HG03469 (cell line): ENCODE measurements around the gene TRAF1.

Experiments used
- ATAC-seq: cut with Tn5 transposase; IDR thresholded peaks from one replicate; pipeline ENCODE4 v1.9.1; 2021; ENCODE audit warnings: mild to moderate bottlenecking, moderate library complexity, moderate number of reproducible peaks; ENCODE audit not compliant: unreplicated experiment

The TRAF1 gene

DNA sequence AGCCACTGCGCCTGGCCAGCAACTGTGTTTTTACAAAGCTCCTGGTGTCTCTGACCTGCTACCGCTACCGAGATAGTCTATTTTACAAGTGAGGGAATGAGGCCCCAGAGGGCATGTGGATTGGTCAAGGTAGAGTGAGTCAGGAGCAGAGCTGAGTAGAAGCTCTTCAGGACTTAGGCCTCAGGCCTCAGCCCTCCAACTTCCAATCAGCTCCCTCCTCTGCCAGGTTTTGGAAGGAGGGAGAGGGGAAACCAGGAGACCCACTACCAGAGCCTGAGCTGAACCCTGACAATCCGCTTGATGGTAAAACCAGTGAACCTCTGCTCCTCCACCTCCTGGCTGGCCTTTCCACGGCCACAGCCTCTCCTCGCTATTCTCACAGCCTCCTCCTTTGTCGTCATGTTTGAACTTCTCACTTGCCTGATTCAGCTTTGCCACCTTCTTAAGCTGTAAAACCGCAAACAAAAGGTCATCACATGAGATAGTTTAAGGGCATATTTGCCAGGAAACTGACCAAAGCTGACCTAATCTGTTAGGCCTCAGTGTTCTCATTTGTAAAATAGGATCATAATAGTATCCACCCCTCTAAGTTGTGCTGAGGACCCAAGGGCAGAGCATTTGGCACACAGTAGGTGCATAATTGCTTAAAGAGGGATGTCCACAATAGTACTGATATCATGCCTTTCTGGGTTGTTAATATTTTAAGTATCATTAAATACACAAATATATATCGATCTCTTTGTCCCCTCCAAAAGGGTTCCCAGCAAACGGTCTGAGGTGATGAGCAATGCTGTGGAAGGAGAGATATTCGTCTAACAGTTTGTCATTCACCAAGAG, 1.7 kb downstream of the TRAF1 start:
- ATAC-seq = no peak

DNA sequence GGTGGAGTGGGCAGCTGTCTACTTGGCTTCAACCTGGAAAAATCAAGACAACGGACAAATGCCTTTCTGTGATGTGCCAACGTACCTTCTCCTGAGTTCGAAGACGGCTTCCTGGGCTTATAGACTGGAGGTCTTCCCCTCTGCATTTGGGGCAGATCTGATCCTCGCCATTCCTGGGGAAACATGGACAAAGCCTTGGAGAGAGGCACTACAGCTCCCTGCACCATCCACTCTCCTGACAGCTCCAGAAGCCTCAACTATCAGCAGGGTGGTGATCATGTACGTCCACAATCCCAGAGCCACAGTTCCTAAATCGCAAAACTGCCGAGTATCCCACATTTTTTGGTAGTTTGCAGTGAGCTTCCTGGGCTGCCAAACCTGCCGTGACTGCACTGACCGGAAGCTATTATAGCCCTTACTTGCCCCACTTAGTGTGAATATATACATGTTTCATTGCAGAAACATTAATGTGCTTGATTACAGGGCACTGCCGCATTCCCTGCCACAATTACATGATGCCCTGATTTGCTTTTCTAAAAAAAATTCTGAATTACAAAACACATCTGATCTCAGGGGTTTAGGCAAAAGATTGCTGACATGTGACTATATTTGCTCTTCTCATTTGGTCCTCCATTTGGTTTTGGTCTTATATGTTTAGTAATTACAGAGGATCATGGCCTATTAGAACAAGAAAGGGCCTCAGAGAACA, 2.8 kb downstream of the TRAF1 start:
- ATAC-seq = no peak

DNA sequence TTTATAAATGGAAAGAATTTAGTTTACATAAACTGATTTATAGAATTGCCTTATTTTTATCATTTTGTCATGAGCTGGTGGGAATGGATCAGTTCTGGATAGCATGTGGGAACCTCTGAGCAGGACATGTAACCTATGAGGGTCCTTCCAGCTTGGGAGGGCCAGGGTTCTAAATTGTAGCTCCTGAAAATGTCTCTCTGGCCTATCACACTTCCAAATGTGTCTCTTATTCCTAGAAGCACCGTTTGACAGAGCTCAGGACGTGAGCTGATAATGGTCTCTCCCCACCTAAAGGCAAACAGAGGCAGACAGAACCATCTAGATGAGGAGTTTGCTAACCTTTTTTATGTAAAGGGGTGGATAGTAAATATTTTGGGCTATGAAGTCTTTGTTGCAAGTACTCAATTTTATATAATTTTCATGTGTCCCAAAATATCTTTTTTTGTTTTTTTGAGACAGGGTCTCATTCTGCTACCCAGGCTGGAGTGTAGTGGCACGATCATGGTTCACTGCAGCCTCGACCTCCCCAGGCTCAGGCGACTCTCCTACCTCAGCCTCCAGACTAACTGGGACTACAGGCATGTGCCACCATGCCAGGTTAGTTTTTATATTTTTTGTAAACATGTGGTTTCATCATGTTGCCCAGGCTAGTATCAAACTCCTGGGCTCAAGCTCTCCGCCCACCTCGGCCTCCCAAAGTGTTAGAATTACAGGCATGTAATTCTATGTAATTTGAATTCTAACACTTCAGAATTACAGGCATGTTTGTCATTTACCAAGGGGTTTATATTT, 4.0 kb downstream of the TRAF1 start:
- no peak for ATAC-seq

DNA sequence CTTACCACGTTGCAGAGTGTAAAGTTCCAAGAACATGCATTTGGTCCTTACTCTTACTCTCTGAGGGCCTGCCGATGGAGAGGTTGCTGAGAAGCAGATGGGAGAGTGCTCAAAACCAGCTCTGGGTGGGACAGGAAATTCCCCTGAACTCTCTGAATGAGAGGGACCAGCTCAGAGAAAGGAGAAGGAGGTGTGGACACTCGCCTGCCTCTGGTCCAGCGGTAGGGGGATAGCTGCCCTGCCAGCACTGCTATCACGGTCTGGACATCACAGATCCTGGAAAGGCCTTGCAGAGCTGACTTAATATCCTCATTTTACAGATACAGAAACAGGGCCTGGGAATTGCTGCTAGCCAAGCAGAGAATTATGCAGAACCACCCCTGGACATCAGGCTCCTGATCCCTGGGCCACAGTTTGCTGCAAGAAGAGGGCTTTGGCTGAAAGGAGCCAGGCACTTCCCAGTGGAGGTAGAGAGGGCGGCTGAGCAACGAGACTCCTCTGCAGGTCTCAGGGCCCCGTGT, 4.9 kb downstream of the TRAF1 start:
- no peak for ATAC-seq

DNA sequence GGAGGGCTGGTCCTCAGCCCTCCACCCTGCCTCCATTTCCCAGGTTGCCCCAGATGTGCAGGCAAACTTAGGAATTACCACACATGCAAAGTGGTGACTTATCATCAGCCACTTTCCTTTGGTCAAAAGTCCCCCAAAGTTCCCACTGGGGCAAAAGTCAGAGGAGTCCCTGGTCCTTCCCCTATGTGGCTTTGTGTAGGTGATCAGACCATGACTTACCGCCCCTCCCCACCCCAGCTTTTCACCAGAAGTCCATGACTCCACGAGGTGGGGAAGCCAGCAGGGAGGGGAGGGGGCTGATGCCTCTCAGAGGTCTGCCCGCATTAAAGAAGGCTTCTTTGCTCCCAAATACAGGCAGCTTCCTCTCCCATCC, 5.8 kb downstream of the TRAF1 start:
- ATAC-seq = no peak

DNA sequence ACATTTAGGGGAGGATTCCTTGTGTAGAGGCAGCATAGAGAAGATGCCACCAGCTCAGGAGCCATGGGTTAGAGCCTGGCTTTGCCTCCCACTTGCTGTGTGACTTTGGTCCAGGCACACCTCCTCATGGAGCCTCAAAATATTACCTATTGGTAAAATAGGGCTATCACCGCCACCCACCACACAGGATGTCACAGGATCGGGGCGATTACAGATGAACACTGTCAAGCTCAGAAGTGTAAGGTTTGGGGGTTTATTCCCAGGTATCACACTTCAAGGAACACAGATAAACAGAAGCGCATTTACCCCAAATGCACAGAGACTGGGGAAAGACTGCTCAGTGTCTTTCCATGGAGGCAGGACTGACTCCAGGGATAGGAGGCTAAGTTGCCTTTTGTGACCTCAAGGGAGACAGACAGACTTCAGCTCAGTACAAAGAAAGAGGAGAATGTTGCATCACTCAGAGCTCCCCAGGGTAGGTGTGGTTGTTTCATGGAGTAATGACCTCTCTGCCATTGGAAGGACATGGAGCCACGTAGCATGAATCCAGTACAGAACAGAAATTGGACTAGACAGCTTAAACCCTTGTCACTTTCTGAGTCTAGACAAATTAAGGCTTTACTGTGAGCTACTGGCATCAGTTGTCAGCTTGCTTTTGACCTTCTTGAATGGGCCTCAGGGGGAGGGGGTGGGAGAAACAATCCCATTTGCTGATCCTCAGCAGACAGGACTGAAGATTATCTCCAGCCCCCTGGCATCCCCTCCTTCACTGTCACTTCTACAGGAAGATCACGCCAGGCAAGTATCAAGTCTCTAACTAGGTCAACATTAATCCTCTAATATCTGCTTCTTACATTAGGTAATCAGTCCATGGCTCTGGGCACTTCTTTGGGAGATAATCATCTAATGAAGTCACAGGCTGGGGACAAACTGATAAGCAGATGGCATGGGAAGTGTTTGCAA, 6.5 kb downstream of the TRAF1 start:
- ATAC-seq = no peak

DNA sequence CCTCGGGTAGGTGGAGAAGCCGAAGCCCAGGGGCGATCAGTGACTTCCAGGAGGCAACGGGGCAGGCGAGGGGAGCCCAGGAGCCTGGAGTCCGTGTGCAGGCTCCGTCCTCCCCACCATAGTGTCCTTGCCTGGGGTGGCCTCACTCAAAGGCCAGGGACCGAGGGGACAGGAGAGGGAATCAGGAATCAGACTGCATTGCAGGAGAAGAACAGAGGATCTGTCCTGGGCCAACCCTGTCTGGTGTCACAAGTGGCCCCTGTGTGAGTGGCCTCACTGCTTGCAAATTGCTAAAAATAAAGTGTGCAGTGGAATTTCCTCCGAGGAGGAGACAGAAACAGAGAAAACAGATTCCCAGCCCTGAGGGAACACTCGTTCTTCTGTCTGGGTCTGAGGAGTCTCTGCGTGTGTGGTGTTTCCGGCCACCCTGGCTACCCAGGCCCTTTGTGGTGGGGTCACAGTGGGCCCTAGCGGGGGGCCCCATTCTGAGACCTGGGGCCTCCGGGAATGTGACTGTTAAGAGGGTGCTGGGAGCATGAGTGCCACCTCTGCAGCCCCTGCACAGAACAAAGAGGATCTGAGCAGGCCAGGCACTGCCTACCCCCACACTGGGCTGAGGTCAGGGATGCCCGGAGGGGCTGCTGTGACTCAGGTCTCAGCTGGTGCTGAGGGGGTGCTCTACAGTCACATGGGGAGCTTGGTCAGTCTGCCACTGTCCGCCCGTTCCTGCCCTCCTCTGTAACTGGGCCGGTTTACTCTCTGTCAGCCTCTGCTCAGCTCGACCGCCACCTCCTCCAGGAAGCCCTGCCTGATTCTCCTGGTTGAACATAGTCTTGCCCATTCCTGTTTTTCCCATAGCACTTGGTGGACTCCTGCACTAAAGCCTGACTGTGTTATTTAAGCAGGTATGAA, 7.4 kb downstream of the TRAF1 start:
- ATAC-seq = no peak

DNA sequence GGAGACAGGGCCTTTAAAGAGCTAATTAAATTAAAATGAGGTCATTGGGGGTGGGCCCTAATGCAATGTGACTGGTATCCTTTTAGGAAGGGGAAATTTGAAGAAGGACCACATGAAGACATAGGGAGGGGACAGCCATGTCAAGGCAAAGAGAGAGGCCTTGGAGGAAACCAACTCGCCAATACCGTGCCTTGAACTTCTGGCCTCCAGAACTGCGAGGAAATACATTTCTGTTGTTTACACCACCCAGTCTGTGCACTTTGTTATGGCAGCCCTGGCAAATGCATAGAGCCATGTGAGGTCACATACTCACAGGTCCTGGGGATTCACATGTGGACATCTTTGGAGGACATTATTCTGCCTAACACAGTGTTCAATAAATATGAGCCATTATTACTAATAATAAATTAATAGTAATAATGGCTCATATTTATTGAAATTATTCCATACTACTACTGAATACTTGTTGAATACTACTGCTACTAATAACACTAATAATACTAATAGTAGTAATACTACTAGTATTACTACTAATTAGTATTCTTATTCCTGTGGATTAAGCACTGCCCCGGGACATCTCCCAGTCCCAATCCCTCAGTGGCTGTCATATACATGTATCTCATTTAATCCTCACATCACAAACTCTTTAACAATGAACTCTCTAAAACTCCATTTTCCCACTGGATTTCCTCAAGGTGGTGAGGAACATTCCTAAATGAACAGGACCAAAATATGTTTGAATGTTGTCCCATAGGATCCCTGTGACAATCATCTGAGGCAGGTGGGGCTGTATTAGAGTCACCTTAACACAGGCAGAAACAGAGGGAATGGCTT, 8.4 kb downstream of the TRAF1 start:
- no peak for ATAC-seq

DNA sequence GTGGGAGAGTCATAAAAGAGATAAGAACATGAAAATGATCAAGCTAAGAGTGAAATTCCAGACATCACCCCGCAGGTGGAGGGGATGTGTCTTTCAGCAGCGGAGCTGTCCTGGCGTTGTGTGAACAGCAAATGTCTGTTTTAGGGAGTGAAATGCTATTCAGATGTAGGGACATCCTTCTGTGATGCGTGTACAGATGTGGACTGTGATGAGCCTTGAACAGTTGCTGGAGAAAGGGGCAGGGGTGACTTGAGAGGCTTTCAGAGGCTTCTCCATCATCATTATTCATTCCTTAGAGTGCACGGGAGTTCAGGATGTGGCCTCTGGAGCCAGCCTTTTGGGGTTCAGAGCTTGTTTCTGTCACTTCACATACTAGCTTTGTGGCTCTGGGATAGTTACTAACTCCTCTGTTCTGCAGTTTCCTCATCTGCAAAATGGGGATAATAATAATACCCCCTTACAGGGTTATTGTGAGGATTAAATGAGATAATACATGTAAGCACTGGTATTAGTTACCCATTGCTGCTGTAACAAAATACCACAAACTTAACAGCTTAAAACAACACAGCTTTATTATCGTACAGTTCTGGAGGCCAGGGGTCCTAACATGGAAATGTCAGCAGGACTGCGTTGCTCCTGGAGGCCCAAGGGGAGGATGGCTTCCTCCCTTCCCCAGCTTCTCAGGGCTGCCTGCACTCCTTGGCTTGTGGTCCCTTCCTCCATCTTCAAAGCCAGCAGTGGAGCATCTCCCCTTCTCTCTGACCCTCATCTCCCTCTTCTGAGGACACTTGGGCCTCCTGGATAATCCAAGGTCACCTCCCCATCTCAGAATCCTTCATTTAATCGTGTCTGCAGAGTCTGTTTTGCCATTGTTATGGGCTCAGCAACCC, 9.4 kb downstream of the TRAF1 start:
- ATAC-seq = no peak

DNA sequence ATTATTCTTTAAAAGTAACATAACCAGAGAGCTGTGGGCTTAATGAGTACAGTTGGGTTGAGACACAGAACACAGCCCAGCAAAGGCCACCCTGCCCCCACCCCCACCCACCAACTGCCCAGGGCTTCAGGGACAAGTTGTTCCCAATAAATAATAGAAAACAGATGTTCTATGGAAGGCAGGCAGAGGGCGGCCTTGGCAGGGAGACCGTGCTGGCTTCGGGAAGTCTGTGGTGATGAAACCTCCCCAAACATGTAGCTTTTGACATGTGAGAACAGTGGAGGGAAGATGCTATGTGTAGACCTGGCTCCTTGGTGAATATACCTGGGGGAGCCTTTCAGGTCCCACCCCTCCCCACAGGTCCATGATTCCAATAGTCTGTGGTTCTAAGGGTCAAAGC, 10.0 kb downstream of the TRAF1 start:
- ATAC-seq = no peak

DNA sequence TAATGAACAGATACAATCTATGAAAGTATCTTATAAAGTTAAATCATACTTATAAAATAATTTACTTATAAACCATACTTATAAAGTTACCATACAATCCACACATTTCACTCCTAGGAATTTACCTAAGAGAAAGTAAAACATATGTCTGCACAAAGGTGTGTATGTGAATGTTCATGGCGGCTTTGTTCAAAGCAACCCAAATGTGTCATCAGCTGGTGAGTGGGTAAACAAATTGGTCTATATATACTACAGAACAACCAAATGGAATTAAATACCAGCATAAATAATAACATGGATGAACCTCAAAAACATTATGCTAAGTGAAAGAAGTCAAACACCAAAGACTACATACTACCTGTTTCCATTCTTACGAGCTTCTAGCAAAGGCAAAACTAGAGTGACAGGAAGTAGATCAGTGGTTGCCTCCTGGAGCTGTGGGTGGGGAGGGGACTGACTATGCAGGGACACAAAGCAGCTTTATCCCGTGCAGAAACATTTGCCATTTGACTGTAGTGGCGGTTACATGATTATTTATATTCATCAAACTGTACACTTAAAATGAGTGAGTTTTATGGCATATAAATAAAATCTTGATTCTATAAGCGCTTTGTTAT, 10.6 kb downstream of the TRAF1 start:
- no peak for ATAC-seq

DNA sequence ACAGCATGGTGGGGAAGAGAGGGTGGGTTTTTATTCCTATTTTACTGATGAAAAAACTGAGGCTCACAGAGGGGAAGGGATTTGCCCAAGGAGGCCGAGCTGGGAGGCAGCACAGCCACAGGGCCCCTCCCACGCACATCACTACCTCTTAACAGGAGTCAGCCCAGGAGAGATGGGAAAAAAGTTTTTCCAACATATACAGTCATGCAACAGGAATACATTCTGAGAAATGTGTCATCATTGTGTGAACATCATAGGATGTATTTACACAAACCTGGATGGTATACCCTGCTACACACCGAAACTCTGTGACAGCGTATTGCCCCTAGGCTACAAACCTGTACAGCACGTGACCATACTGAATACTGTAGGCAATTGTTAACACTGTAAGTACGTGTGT, 11.6 kb downstream of the TRAF1 start:
- ATAC-seq = no peak

DNA sequence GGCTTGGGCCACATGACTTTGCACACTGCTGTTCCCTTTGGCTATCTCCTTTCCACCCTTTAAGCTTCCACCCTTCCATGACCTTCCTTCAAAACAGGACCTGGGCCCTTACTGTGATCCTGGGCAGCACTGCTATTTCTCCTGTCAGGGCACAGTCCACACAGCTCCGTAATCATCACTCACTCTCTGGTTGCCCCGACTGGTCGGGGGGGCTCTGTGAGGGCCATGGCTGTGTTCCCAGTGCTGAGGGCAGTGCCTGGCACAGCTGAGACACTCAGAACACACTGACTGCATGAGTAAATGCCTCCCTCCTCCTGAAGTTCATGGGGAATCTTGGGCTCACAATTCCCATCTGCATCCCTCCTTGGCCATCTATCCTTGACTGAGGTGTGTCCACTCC, 12.2 kb downstream of the TRAF1 start:
- no peak for ATAC-seq

DNA sequence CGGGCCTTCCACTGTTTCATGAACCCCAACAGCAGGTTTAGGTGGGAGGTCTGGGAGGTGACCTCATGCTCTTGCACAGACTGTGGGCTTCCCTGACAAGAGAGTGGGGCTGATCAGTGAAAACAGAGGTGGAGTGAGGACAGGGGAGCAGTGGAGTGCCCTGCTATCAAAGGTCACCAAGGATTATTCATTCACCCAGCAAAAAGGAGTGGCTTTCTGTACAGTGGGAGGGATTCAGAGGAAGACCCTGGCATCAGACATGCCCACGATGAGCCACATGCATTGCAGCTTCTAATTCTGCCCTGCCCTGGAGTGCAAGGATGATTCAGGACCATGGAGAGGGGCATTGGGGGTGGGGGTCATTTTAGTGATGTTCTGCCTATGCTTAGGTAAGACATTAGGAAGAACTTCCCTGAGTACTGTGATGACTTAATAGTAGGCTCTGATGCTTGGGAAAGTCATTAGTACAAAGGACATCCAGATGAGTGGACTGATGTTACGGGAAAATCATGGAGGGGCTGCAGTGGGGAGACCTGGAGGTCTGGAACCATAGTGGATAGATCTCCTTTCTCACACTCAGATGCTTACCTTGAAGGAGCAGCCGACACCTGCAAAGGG, 12.8 kb downstream of the TRAF1 start:
- no peak for ATAC-seq

DNA sequence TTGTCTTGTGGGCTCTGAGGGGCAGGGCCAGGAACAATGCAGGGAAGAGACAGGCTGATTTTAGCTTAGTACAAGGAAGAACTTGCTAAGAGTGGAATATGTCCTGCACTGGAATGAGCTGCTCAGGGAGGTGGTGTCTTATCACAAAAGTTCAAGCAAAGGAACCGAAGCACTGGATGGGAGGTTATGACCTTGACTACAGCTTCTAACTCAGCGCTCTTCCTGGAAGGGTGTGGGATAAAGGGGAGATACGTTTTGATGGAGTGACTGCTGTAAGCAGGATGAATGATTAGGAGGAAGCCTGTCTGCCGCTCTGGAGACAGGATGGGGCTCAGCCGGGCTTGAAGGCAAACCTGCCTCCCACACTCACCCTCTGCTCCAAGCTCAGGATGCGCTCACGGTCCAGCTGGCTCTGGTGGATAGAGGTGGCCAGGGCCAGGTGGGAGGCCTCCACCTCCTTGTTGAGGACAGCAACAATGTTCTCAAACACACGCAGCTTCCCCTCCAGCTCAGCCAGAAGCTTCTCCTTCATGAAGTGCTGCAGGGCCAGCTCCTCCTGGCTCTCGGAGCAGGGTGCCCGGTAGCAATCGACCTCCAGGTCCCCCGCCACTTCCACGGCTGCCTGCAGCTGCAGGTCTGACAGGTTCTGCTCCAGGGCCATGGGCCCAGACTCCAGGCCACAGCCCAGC, 13.5 kb downstream of the TRAF1 start:
- ATAC-seq = no peak

DNA sequence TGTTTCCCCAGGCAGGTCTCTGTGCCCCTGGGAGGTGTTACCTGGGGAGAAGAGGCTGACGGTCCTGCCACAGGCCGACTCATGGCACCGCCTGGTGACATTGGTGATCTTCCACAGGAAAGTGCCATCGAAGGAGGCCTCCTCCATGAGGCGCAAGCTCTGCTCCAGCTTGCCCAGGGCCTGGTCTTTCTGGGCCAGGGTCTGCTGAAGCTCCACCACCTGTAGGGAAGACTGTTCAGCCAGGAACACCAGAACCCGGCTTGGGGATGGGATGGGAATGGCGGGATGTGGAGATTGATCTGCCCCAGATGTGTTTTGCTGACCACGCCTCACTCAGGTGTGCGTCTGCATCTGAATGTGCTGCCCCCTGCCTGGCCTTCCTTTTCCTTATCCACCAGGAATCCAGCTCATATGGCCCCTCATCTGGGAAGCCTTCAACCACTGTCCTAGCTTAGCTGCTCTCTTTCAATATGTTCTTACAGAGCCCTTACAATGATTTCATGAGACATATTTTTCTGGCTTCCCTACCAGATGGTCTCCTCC, 15.2 kb downstream of the TRAF1 start:
- ATAC-seq = no peak
